ENCODE measurements around the gene LRRC8D.
A peak's percentile ranks its signal among the peaks of the same experiment; 100 is the strongest.
"Not testable (repeated sequence)": the region's sequence is repeated elsewhere in the genome, so short reads cannot be mapped to it uniquely, and the experiment has no call there.

The LRRC8D gene

DNA sequence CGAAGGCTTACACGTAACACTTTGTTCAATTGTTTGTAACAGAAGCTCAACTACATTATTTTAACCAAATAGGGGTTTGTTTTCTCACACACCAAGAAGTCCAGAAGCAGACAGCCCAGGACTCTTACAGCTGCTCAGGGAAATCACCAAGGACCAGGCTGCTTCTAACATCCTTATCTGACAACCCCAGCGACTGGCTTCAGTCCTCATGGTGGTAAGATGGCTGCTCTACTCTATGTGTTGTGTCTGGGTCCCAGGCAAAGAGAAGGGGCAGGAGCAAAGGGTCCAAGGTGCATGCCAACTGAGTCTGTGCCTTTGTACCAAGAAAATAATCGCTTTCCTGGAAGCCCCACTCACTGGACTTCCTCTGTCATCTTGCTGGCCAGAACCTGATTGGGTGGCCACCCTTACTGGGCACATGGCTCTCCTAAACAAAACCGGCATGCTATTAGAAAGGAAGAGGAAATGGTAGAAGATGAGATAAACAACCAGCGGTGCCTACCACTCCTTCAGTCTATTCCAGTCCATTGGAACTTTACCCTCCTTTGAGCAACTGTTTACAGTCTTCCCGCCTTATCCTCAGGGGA lies 34.1 kb upstream of the LRRC8D start:
- no peak for TF ChIP-seq CTCF (conservative IDR thresholded peaks at IDR 0.05; ENCODE audit: low read length)
- no peak for DNase-seq (ENCODE audit: low read depth)
- H3K4me3 ChIP-seq (ENCODE audit: low read length), result no peak overlapping the region

- TF ChIP-seq CTCF (conservative IDR thresholded peaks at IDR 0.05; ENCODE audit: low read length), result no peak
- peak; percentile 76 for DNase-seq (ENCODE audit: low read depth)
- H3K4me3 ChIP-seq (ENCODE audit: low read length), result no peak overlapping the region
Observed at GRCh38 chr1:89790592-89790991, 30.2 kb upstream of the LRRC8D start.

DNA sequence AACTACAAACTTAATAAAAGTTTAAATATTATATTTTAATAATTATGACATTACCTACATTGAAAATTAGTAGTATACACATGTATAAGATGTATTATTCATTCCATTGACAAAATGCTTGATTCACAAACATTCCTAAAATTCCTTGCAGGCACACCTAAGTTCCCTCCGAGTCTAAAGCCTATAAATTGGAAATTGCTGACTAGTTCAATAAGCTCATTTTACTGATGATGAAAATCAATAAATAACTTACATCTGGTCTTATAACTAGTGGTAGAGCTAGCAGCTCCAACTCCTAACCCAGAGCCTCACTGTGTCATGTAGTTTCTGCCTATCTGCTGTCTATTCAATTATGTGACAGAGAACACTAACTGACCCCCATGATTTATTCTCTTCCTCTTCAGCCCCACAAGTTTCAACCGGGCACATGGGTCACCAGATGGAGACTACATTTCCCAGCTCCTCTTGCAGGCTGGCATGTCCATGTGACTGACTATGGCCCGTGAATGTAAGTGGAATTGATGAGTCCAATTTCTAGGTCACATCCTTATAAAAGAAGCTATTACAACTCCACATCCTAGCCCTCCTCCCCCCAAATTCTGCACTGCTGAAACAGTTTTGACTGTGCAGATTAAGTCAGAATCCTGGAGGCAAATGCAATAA lies 29.6 kb upstream of the LRRC8D start:
- no peak overlapping the region for H3K4me3 ChIP-seq (ENCODE audit: low read length)
- TF ChIP-seq CTCF (conservative IDR thresholded peaks at IDR 0.05; ENCODE audit: low read length), result no peak
- DNase-seq (ENCODE audit: low read depth), result no peak

DNA sequence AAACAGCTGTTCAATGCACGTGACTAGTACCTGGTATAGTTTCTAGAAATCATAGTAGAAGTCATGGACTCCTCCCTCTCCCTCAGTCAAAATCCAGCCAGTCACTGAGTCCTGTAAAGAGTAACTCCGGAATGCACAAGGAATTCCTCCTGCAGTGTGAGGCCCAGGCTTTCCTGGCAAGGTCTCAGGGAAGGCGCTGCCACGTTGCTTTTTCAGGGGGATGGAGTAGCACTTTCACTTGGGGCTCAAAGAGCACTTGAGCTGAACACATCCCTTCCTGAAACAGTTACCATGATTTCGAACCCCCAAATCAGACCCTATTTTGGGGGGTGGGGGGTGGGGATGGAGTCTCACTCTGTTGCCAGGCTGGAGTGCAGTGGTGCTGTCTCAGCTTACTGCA lies 26.4 kb upstream of the LRRC8D start:
- peak; percentile 65 for DNase-seq (ENCODE audit: low read depth)
- no peak overlapping the region for H3K4me3 ChIP-seq (ENCODE audit: low read length)
- no peak for TF ChIP-seq CTCF (conservative IDR thresholded peaks at IDR 0.05; ENCODE audit: low read length)

DNA sequence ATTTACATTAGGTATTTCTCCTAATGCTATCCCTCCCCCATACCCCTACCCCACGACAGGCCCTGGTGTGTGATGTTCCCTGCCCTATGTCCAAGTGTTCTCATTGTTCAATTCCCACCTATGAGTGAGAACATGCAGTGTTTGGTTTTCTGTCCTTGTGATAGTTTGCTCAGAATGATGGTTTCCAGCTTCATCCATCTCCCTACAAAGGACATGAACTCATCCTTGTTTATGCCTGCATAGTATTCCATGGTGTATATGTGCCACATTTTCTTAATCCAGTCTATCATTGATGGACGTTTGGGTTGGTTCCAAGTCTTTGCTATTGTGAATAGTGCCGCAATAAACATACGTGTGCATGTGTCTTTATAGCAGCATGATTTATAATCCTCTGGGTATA lies 25.3 kb upstream of the LRRC8D start:
- not testable (repeated sequence) for DNase-seq (ENCODE audit: low read depth)

GRCh38 chr1:89797876-89798275 lies 23.0 kb upstream of the LRRC8D start:
- not testable (repeated sequence) for DNase-seq (ENCODE audit: low read depth); H3K4me3 ChIP-seq (ENCODE audit: low read length)

More for the DNA sequence above, 25.3 kb upstream of the LRRC8D start:
- not testable (repeated sequence) for H3K4me3 ChIP-seq (ENCODE audit: low read length)

- no peak for DNase-seq (ENCODE audit: low read depth)
- no peak overlapping the region for H3K4me3 ChIP-seq (ENCODE audit: low read length)
- no peak for TF ChIP-seq CTCF (conservative IDR thresholded peaks at IDR 0.05; ENCODE audit: low read length)
Observed at GRCh38 chr1:89799495-89799894, 21.3 kb upstream of the LRRC8D start.

GRCh38 chr1:89800022-89800655 lies 20.7 kb upstream of the LRRC8D start:
- no peak for DNase-seq (ENCODE audit: low read depth)
- no peak for TF ChIP-seq CTCF (conservative IDR thresholded peaks at IDR 0.05; ENCODE audit: low read length)
- H3K4me3 ChIP-seq (ENCODE audit: low read length), result no peak overlapping the region

Data from AG10803 (cell line).